ENCODE data around the gene PARL.
"Not testable (repeated sequence)": the region's sequence is repeated elsewhere in the genome, so short reads cannot be mapped to it uniquely, and the experiment has no call there.

The PARL gene

GRCh38 chr3:183904833-183905780 is 20.4 kb upstream of the PARL start:
- no peak for DNase-seq

DNA sequence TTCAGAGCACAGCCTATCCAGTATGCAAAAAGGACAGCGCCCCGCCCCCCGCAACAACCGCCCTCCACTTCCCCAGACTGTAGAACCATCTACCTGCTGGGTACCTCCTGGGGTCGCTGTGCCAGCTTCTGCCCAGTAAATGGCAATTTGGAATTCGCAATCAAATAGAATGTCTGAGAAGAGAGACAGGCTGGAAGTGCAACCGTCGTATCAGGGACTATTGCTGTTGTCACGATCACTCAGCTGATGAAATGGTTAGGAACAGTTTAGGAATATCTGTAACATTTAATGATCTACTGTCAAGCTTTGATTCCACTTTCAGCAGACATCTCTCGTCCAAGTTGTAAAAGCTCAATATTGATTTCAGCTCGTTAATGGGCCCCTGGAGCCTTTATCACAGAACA is 13.3 kb upstream of the PARL start:
- no peak for DNase-seq

DNA sequence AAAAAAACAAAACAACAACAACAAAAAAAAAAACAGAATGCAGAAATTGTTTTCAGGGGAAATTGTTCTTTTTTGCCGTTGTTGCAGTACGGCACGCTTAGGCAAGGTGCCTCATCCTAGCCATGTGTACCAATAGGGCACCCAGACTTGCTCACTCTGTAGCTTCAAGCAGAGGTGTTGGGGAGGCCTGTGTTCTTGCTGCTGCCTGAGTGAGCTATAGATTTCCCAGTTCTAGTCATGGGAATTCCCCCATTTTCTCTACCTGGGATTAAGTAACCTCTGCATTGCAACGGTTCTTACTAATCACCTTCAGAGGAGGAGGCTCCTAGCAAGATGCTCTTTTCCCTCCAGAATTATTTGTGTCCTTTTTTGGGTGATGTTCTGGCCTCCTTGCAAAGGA is 12.9 kb upstream of the PARL start:
- no peak for DNase-seq

DNA sequence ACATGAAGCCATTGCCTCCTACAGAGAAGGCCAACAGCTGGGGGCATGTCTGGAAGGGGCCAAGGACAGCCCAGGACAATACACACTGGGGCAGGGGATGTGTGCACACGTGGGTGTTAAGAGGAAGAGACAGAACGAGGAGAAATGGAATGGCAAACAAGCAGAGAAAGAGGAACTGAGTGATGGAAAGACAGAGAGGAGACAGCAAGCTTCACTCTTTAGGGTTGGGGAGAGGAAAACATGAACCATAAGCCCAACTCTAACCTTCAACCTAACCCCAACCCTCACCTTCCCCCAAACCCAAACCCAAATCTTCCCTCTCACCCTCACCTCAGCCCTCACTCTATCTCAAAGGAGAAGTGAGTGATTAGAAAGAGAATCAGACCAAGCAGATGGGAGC is 11.9 kb upstream of the PARL start:
- DNase-seq, result no peak

GRCh38 chr3:183896184-183896583 is 11.5 kb upstream of the PARL start:
- DNase-seq, result no peak

- no peak for DNase-seq
Measured at GRCh38 chr3:183895774-183896173, 11.1 kb upstream of the PARL start.

DNA sequence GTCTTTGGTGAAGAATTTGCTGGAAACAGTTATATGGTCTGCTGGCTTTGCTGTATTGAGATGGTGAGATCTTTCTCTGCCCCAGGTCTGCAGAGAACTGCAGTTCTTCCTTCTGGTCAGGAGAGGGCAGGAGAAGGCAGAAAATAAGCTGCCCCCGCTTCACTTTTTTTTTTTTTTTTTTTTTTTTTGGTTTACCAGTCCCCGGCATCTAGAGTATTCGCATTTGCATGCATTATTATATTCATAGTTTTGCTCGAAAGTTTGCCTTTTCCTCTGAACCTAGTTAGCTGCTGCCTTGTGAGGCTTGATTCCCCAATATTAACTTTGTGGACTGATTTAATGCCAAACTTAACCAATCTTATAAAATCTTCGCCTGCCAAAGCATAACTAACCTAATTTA is 10.6 kb upstream of the PARL start:
- peak; percentile 8 for DNase-seq

DNA sequence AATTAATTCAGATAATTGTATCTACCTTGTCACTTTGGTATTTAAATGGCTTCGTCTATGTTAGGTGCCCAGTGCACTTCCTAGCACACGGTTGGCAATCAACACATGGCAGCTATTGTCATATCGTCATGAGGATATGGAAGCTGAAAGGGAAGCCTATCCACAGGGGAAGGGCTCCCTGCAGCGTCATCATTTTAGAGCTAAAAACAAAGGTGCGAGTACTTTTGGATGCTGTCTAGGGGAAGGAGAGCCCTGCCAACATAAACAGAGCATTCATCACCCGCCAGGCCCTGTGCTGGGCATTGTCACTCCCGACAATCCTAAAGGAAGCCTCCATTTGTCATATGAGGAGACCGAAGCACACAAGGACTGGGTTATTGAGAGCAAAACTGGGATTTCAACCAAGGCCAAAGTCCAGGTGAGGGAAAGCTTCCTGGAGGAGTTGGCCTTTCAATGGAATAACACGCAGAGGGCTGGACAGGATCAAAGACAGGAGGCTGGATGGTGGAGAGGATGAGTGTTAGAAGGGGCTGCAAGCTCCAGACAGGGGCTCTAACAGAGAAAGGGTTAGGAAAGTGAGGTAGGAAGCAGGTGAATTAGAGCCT is 8.0 kb upstream of the PARL start:
- peak; percentile 66 for DNase-seq

GRCh38 chr3:183885766-183886165 is 1.1 kb upstream of the PARL start:
- DNase-seq, result no peak

DNA sequence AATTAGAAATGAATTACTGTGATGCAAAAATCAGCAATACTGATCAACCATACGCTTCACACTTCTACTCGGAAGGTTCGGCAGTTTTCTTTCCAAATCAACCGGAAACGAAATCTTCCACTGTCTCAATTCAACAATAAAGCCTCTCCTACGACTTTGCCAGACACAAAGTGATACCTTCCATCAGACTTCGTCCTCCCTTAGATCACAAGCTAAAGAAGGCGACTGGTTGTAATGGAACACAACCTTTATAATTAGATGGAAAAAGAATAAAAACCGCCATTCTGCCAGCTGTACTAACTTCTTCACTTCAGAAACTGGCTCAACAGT is 618 bp downstream of the PARL start:
- no peak for DNase-seq

- DNase-seq, result no peak
Measured at GRCh38 chr3:183883291-183884096, 1.2 kb downstream of the PARL start.

GRCh38 chr3:183880121-183880520 is 4.6 kb downstream of the PARL start:
- DNase-seq, result no peak

- no peak for DNase-seq
Measured at GRCh38 chr3:183879243-183879642, 5.4 kb downstream of the PARL start.

DNA sequence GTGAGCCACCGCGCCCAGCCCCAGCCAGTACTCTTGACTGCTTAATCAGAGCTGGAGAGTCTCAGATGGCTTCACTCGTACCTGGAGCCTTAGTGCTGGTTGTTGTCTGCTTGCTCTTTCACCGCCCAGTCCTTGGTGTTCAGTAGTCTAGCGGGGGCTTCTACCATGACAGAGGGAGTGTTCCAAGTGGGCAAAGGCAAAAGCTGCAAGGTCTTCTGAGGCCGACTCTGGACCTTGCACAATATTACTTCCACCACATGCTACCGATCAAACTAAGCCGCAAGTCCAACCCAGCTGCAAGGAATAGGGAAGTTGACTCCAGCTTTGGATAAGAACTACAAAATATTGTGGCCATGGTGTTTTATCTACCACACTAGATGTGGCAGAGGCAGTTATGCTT is 6.6 kb downstream of the PARL start:
- no peak for DNase-seq

DNA sequence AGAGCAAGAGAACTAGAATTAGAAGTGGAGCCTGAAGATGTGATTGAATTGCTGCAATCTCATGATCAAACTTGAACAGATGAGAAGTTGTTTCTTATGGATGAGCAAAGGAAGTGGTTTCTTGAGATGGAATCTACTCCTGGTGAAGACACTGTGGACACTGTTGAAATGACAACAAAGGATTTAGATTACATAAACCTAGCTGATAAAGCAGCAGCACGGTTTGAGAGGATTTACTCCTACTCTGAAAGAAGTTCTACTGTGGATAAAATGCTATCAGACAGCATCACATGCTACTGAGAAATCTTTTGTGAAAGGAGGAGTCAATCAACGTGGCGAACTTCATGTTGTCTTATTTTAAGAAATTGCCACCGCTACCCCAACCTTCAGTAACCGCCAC is 7.5 kb downstream of the PARL start:
- not testable (repeated sequence) for DNase-seq

- DNase-seq, result no peak
Measured at GRCh38 chr3:183875411-183875810, 9.3 kb downstream of the PARL start.

- DNase-seq, result no peak
Measured at GRCh38 chr3:183873914-183874313, 10.8 kb downstream of the PARL start.

DNA sequence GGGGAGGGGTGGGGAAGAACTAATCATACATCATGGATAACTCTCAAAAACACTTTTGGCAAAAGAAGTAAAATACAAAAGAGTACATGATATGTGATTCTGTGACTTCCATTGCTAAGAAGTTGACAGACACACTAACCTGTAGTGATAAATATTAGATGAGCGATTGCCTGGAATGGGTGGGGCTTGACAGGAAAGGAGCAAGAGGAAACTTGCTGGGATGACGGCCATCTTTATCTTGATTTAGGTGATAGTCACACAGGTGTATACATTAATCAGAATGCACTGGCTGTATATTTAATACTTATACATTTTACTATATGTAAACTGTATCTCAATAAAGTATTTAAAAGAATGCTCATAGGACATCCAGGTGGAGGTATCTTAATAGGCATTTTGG is 13.1 kb downstream of the PARL start:
- DNase-seq, result no peak

GRCh38 chr3:183870563-183870962 is 14.1 kb downstream of the PARL start:
- no peak for DNase-seq

DNA sequence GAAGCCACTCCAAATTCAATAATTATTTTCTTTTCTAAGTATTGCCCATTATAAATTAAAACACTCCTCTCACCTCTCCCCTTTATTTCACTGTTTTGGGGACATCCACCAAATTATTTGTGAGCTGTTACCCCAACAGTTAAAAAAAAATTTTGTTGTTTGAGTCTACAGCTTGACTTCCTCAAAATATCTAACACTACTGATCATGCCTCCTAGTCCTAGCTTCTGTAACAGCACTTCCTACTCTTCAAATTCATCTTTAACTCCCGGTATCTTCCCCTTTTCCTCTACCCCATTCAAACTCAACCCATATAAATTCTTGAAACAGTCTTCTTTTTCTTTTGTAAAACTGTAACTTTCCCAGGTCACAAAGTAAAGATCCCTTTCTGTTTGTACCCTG is 15.9 kb downstream of the PARL start:
- no peak for DNase-seq

DNA sequence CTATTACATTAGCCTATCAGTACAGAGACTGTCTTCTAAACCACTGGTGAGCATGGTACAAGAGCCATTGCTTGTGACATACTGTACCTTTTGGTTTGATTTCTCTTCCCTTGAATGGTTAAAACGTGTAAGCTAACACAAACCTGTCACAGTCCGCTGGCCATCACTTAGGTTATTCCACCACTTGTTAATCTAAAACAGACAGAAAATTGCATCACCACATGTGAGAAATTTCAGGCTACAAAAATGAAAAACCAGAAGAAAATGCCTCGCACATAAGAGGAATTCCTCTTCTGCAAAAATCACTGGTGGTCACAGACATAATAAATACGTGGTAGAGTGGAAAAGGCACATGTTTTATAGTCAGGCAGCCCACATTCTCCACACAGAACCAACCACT is 22.1 kb downstream of the PARL start:
- DNase-seq, result no peak

DNA sequence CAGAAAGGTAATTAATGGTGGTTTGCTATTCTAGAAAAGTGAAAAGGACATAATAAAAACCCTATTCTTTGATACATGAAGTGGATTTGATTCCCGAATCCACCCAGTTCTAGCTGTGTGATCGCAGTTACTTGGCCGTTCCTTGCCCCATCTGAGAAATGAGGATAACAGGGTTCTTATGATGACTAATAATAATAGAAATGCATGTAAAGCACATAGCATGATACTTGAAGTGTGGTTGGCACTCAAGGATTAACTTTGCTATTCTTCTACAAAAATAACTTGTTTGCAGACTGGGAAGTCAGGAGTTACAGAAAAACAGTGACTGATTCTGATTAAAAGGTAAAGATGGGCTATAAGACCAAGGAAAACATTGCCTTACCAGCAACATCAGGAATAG is 26.8 kb downstream of the PARL start:
- DNase-seq, result no peak

GRCh38 chr3:183854318-183855035 is 30.2 kb downstream of the PARL start:
- DNase-seq, result no peak

Data from NCI-H2081 treated with DMSO at 0.1 percent for 48 hours (cell line).